ENCODE measurements around the gene POU2F2.

POU2F2 gene

DNA sequence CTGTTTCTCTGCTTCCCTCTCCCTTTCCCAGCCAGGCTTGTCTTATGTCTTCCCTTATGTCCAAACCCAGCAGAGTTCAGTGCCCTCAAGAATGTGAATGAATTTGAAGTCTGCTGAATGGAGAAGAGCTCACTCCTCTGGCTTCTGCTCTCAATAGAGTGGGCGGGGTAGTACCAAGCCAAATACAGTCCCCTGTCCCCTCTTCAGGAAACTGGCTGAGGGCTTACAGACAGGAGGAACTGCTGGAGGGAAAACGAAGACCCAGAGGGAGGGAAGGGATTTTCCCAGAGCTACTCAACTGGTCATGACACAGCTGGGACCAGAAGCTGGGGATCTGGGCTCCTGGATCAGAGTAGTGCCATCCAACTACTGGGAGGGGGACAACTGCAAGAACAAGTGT is 32.9 kb upstream of the POU2F2 start:
- ATAC-seq = no peak

DNA sequence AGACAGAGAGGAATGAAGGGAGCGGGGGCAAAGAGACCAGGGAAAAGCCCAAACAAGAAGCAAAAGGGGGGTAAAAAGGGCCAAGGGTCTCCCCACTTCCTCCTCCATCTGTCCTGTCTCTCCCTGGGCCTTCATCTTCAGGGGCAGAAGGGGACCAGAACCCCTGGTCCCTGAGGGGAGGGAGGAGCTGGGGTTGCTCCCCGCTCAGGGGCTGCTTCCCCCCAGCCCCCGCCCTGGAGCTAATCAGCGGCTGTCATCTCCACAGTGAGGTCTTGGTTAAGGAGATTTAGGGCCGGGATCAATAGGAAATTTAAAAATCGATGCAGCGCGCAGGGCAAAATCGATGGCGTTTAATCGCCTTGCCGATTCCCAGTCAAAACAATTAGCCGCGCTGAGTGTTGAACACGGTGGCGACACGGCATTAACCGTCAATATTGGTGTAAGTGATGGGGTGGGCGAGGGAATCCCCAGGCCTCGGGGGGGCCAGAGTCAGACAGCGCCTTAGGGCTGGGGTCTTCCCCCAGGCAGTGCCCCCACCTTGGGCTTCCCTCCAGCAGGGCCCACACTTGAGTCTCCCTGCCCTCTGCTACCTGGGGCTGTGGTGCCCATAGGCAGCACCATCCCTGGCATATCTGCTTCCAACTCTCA is 29.5 kb upstream of the POU2F2 start:
- no peak for ATAC-seq
- TF ChIP-seq, protein P1, sequence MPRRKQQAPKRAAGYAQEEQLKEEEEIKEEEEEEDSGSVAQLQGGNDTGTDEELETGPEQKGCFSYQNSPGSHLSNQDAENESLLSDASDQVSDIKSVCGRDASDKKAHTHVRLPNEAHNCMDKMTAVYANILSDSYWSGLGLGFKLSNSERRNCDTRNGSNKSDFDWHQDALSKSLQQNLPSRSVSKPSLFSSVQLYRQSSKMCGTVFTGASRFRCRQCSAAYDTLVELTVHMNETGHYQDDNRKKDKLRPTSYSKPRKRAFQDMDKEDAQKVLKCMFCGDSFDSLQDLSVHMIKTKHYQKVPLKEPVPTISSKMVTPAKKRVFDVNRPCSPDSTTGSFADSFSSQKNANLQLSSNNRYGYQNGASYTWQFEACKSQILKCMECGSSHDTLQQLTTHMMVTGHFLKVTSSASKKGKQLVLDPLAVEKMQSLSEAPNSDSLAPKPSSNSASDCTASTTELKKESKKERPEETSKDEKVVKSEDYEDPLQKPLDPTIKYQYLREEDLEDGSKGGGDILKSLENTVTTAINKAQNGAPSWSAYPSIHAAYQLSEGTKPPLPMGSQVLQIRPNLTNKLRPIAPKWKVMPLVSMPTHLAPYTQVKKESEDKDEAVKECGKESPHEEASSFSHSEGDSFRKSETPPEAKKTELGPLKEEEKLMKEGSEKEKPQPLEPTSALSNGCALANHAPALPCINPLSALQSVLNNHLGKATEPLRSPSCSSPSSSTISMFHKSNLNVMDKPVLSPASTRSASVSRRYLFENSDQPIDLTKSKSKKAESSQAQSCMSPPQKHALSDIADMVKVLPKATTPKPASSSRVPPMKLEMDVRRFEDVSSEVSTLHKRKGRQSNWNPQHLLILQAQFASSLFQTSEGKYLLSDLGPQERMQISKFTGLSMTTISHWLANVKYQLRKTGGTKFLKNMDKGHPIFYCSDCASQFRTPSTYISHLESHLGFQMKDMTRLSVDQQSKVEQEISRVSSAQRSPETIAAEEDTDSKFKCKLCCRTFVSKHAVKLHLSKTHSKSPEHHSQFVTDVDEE (CRISPR knock-in tag; IDR thresholded peaks at IDR 0.05) = no peak
- no peak for TF ChIP-seq ZFP3 (CRISPR knock-in tag; IDR thresholded peaks at IDR 0.05)
- no peak for TF ChIP-seq CSDC2 (CRISPR knock-in tag; IDR thresholded peaks at IDR 0.05)

More for the DNA sequence above, 32.9 kb upstream of the POU2F2 start:
- TF ChIP-seq RARB (CRISPR knock-in tag; IDR thresholded peaks at IDR 0.05) (no peak), SNAI2 (CRISPR knock-in tag; IDR thresholded peaks at IDR 0.05) (no peak), ZNF8 (CRISPR knock-in tag; IDR thresholded peaks at IDR 0.05) (no peak), ESRRG (CRISPR knock-in tag; IDR thresholded peaks at IDR 0.05) (no peak)

DNA sequence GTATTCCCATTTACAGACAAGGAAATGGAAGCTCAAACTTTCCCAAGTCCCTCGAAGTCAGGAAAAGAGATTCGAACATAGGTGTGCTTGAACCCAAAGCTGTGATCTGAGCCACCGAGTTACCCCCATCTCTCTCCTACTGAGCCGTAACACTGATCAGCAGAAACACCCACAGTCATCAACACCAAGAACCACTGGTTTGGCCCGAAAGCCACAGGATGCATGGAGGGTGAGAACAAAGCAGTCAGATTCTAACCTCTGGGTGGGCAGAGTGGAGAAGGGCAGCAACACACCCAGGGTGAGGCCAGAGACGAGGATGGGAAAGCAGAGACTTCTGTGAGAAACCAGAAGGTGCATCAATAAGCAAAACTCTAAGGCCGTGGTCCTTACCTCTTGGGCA is 27.7 kb upstream of the POU2F2 start:
- TF ChIP-seq ZNF565 (CRISPR knock-in tag; conservative IDR thresholded peaks at IDR 0.05; ENCODE audit: low read depth) (no peak), ZFP3 (CRISPR knock-in tag; IDR thresholded peaks at IDR 0.05) (no peak), GLIS3 (CRISPR knock-in tag; IDR thresholded peaks at IDR 0.05) (no peak), ZC3H10 (CRISPR knock-in tag; IDR thresholded peaks at IDR 0.05) (no peak), PPARA (CRISPR knock-in tag; IDR thresholded peaks at IDR 0.05; ENCODE audit: borderline replicate concordance) (no peak)
- ATAC-seq = no peak

DNA sequence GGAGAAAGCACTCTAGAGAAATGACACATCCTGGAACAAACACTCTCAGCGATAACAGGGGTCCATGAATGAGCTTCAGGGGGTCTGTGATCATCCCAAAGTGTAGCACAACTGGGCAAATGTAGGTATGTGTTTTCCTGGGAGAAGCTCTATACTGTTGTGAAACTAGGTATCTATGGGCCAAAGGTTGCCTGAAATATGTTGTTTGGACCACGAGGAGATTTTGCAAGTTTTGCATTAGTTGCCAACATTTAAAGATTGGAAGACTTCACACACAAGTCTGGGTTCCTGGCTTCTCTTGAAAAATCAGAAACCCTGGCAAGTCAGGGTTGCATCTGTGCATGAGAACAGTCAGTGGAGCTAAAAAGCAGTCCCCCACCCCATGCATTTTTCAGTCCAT is 26.7 kb upstream of the POU2F2 start:
- TF ChIP-seq ZFP3 (CRISPR knock-in tag; IDR thresholded peaks at IDR 0.05) = no peak
- no peak for TF ChIP-seq BACH2 (CRISPR knock-in tag; IDR thresholded peaks at IDR 0.05; ENCODE audit: borderline replicate concordance)
- TF ChIP-seq, protein P2, sequence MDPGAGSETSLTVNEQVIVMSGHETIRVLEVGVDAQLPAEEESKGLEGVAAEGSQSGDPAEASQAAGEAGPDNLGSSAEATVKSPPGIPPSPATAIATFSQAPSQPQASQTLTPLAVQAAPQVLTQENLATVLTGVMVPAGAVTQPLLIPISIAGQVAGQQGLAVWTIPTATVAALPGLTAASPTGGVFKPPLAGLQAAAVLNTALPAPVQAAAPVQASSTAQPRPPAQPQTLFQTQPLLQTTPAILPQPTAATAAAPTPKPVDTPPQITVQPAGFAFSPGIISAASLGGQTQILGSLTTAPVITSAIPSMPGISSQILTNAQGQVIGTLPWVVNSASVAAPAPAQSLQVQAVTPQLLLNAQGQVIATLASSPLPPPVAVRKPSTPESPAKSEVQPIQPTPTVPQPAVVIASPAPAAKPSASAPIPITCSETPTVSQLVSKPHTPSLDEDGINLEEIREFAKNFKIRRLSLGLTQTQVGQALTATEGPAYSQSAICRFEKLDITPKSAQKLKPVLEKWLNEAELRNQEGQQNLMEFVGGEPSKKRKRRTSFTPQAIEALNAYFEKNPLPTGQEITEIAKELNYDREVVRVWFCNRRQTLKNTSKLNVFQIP (CRISPR knock-in tag; IDR thresholded peaks at IDR 0.05; ENCODE audit: borderline replicate concordance, low read depth) = no peak
- TF ChIP-seq ISL1 (CRISPR knock-in tag; IDR thresholded peaks at IDR 0.05) = no peak
- no peak for TF ChIP-seq ZNF8 (CRISPR knock-in tag; IDR thresholded peaks at IDR 0.05)
- no peak for TF ChIP-seq TCF4 (CRISPR knock-in tag; IDR thresholded peaks at IDR 0.05; ENCODE audit: borderline replicate concordance)
- TF ChIP-seq ARNTL (CRISPR knock-in tag; IDR thresholded peaks at IDR 0.05; ENCODE audit: borderline replicate concordance, low read depth) = no peak
- TF ChIP-seq SNAI2 (CRISPR knock-in tag; IDR thresholded peaks at IDR 0.05) = no peak
- no peak for TF ChIP-seq GLIS3 (CRISPR knock-in tag; IDR thresholded peaks at IDR 0.05)
- no peak for TF ChIP-seq OSR1 (CRISPR knock-in tag; IDR thresholded peaks at IDR 0.05)
- no peak for ATAC-seq

DNA sequence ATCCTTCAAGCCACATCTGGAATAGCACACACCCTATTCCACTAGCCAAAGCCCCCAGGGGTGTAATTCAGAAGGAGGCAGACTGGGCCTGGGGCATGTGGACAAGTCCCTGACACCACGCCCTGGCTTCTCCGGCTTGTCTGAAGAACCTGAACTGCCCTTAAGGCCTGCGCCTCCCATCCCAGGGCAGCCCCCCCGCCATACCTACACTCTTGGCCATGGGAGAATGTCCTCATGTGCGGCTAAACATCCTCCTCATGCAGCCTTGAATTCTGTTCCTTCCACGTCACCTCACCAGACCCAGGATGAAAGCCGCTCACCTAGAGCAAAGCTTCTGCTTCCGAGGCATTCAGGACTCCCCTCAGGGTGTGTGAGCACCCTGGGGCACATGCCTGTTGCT is 24.3 kb upstream of the POU2F2 start:
- TF ChIP-seq TCF4 (CRISPR knock-in tag; IDR thresholded peaks at IDR 0.05; ENCODE audit: borderline replicate concordance) (no peak), OSR1 (CRISPR knock-in tag; IDR thresholded peaks at IDR 0.05) (no peak), ZFP30 (CRISPR knock-in tag; IDR thresholded peaks at IDR 0.05) (no peak), CSDC2 (CRISPR knock-in tag; IDR thresholded peaks at IDR 0.05) (no peak)
- TF ChIP-seq, protein P1 (CRISPR knock-in tag; IDR thresholded peaks at IDR 0.05) = no peak
- no peak for ATAC-seq
